Urothelium cell line (cell line): ENCODE data around the gene SYT11.
"Not testable (repeated sequence)": the region's sequence is repeated elsewhere in the genome, so short reads cannot be mapped to it uniquely, and the experiment has no call there.

Experiments used
- DNase-seq: peaks from one replicate; pipeline ENCODE4 v3.0.0; 2011; ENCODE audit warnings: low spot score, mixed read lengths
- FAIRE-seq: peaks from 2 replicates; lab custom pipeline; 2011; peaks lifted over from hg19 to GRCh38; lab: Jason Lieb, UNC

Gene SYT11

GRCh38 chr1:155859234-155859829 lies at the start of gene SYT11:
SYT11 (plus strand) TSS chr1:155859567; CDS start chr1:155859762, 195 bp downstream.
- no peak for FAIRE-seq

GRCh38 chr1:155812878-155813277 lies 46.5 kb upstream of the SYT11 start:
- FAIRE-seq (no peak), DNase-seq (no peak)

More at GRCh38 chr1:155859234-155859829, at the start of gene SYT11:
- DNase-seq: peak; percentile 95

- DNase-seq: no peak
- FAIRE-seq: no peak
Observed at GRCh38 chr1:155813672-155814071, 45.7 kb upstream of the SYT11 start.

GRCh38 chr1:155816351-155816750 lies 43.0 kb upstream of the SYT11 start:
- DNase-seq (no peak), FAIRE-seq (no peak)

- DNase-seq: no peak
Observed at GRCh38 chr1:155827450-155827849, 31.9 kb upstream of the SYT11 start.

GRCh38 chr1:155831279-155831976 lies 27.9 kb upstream of the SYT11 start:
- DNase-seq (no peak), FAIRE-seq (no peak)

More at GRCh38 chr1:155827450-155827849, 31.9 kb upstream of the SYT11 start:
- no peak for FAIRE-seq

GRCh38 chr1:155833665-155834295 lies 25.6 kb upstream of the SYT11 start:
- no peak for FAIRE-seq
- no peak for DNase-seq

- DNase-seq (no peak), FAIRE-seq (no peak)
Observed at GRCh38 chr1:155834296-155834926, 25.0 kb upstream of the SYT11 start.

GRCh38 chr1:155834927-155835399 lies 24.4 kb upstream of the SYT11 start:
- not testable (repeated sequence) for DNase-seq, FAIRE-seq

GRCh38 chr1:155835548-155835947 lies 23.8 kb upstream of the SYT11 start:
- FAIRE-seq (no peak), DNase-seq (no peak)

- DNase-seq (no peak), FAIRE-seq (no peak)
Observed at GRCh38 chr1:155840386-155840785, 19.0 kb upstream of the SYT11 start.

- DNase-seq: no peak
- FAIRE-seq: no peak
Observed at GRCh38 chr1:155844860-155845421, 14.4 kb upstream of the SYT11 start.

- no peak for DNase-seq
- no peak for FAIRE-seq
Observed at GRCh38 chr1:155847823-155848529, 11.4 kb upstream of the SYT11 start.

GRCh38 chr1:155850345-155850744 lies 9.0 kb upstream of the SYT11 start:
- FAIRE-seq (no peak), DNase-seq (no peak)

- no peak for FAIRE-seq
- DNase-seq: no peak
Observed at GRCh38 chr1:155856257-155856974, 3.0 kb upstream of the SYT11 start.

- DNase-seq (peak; percentile 95), FAIRE-seq (peak; percentile 87)
Observed at GRCh38 chr1:155856975-155857930, 2.1 kb upstream of the SYT11 start, which contains the start of gene GON4L. GON4L (minus strand) TSS chr1:155857214; CDS start chr1:155853780, 3,434 bp downstream.

- DNase-seq (peak; percentile 18), FAIRE-seq (no peak)
Observed at GRCh38 chr1:155858800-155859233, 550 bp upstream of the SYT11 start.
